SW 1271 (cell line): Measurements from ENCODE around the gene MYLK4.
A peak's percentile ranks its signal among the peaks of the same experiment; 100 is the strongest.

Experiments used
- DNase-seq, 2 experiments: peaks; one replicate each; lab custom pipeline; 2025; lab: John Stamatoyannopoulos, UW

Gene MYLK4

DNA sequence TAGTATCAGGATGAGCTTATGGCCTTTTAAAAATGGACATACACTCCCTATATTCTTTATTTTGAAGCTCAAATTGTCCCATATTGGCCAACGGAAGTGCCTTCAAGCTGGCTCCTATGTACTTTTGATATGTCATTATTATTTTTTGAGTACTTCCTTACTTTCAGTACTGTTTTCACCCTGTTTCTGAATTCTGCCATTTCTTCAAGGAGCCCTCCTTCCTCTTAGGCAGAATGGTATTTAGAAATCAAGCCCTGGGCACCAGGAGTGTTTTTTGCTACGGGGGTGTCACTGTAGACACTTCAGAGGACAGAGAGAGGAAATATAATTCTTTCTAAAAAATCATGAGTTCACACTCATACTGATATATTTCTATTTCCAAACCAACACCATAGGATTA lies 5.5 kb upstream of the MYLK4 start:
- no peak for DNase-seq

DNA sequence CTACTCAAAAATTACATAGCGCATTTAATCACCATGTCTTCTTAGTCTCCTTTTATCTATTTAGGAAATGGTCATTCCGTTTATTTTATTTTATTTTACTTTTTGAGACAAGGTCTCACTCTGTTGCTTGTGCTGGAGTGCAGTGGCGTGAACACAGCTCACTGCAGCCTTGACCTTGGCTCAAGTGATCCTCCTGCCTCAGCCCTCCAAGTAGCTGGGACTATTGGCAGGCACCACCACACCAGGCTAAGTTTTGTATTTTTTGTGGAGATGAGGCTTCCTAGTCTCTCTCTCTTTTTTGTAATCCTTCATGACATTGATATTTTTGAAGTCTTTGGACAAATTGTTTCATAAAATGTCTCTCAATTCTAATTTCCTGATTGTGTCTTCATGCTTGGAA lies 4.7 kb upstream of the MYLK4 start:
- DNase-seq, result no peak

DNA sequence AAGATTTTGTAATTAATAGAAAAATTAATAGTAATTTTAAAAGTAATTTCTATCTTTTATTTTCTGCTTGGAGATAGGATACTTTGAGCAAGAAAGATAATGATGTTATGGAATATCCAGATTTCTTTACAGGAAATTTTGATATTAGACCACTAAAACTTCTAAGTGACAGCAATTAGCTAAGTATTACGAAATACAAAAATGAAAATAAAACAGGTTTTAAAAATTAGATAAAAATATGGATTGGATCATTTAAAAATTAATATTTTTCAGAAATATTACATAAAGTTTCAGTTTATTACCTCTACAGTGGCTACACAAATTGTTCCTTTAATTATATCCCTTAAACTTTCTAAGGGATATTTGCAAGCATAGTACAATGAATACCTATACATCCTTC lies 4.2 kb upstream of the MYLK4 start:
- no peak for DNase-seq

DNA sequence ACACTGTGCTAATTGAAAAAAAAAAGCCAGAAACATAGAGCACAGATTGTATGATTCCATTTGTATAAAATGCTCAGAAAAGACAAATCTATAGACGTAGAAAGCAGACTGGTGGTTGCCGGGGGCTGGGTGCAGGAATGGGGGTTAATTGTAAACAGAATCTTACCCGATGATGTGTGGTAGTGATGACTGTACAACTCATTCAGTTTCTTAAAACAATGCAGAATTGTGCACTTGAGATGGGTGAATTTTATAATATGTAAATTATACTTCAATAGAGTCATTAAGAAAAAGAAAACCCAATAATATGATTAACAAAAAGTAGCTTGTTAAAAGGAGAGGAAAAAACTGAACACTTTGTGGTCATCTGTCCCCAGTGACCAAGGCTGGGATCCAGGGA lies 3.7 kb upstream of the MYLK4 start:
- no peak for DNase-seq

DNA sequence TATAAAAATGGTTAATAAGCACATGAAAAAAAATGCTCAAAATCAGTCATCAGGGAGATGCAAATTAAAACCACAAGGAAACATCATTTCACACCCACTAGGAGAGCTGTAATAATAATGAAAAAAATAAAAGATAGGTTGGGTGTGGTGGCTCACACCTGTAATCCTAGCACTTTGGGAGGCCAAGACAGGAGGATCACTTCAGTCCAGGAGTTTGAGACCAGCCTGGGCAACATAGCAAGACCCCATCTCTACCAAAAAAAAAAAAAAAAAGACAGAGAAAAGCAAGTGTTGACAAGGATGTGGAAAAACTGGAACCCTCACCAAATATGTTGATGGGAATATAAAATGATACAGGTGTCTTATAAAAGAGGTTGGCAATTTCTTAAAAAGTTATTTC lies 3.0 kb upstream of the MYLK4 start:
- no peak for DNase-seq

DNA sequence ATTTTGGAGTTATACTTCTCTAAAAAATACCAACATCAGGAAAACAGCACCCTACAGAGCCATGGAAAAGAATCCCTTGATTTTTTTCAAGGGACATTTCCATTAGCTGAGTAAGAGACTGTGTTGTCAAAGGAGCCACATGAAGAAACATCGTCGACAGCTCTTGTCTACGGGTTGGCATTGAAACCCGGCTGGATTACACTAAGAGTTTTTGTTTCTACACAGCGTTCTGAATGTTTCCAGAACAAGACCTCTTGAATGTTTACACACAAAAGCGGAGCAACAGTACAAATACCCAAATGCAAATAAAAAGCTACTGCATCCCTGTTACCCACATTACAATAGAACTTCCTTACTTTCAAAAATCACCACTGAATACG lies 2.4 kb upstream of the MYLK4 start:
- no peak for DNase-seq

DNA sequence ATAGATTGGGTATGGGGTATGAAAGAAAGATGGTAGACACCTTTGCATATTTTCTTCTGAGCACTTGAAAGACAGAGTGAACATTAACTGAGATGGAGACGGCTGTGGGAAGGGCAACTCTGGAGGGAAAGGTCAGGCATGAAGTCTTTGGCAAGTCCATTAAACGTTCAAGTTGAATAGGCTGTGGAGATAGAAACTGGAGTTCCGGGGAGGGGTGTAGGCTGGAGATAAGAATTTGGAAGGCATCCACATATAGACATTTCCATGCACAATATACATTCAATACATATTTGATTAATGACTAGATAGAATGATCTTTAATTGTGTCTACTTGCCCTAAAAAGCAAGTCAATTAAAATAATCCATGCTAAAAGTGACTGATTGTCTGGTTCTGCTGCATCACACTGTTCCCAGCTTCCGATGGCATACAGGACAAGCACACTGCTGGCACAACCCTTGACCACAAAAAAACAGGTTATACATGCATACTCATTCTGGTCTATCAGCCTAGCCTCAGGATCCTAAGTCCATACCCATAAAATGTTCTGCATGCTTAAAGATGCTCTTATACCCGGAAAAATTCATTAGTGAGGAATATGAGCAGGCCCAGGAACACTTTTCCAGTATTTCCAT lies 1.9 kb upstream of the MYLK4 start:
- DNase-seq, result no peak

DNA sequence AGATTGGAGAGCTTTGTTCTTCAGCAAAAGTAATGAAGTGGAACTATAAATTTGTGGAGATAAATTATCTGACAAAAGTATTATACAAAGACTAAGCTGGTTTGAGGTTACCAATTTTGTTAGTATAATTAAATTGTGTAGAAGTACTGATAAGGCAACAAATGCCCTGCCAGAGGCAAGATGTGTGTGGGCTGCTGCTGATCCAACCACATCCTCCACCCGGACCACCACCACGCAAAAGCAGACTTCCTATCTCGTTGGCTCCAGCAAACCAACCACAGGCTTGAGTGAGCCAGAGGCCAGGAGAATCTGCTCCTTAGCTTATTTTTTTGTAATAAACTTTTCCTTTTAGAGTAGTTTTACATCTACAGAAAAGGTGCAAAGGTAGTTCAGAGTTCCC lies 1.1 kb upstream of the MYLK4 start:
- DNase-seq, result no peak

DNA sequence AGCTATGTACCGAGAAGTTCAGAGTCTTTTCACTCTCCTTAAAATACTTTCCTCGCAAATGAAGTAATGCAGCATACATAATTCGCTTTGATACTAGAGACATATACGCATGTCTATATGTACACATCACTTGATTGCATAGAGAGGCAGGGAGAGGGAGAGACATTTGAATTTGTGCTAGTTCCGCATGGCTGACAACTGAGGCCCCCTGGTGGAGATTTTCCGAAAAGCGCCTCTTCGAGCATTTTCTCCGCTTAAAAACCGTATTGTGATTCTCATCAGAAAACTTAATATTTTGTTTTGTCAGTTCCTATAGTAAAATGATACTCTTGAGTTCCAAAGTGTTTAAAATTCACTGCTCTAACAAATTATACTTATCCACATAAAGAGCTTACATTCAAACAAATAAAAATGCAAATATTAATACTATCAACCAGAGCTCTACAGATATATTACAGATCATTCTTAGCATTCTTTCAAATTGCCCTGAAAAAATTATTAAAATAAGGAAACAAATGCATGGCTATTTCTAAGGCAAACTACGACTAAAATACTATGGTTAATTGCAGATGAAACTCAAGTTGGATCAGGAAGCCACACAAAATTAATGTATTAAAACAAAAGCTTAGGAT lies 637 bp downstream of the MYLK4 start:
- peak in 1 of 2 experiments; percentile 66 for DNase-seq

DNA sequence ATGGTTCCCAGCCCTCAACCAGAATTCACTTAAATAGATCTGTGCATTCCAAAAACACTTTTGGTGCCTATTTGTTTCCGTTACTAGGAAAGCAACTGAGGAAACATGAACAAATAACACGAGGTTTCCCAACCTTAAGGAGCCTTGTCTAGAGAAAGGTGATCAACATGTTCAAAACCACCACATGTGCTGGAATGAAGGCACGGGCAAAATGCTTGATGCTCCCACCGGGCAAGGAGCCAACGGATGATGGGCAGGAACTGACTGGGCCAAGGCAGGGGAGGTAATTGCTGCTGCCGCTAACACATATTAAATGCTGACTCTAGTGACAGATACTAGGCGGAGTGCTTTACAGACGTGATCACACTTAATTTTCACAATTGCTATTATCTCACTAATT lies 2.5 kb downstream of the MYLK4 start:
- DNase-seq, result no peak

DNA sequence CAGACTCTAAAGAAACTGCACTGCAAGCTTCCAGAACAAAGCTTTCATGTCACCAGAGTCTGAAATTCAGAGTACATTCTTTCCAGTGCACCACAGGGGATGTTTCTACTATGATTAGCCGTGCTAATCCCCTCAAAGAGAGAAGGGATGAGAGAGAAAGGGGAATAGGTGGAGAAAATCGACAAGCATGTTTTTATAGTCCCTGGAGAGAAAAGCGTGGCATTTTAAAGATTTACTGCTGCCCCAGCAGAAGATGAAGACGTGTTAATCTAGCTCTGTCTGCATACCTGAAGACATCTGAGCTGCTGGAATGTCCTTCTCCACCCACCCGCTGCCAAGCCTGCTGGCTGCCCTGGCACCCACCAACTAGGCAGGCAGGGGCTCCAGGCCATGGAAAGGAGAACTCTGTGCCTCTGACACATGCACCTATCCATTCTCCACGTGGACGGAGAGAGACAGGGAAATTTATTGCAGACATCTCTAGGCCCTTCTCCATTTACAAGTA lies 4.1 kb downstream of the MYLK4 start:
- no peak for DNase-seq

DNA sequence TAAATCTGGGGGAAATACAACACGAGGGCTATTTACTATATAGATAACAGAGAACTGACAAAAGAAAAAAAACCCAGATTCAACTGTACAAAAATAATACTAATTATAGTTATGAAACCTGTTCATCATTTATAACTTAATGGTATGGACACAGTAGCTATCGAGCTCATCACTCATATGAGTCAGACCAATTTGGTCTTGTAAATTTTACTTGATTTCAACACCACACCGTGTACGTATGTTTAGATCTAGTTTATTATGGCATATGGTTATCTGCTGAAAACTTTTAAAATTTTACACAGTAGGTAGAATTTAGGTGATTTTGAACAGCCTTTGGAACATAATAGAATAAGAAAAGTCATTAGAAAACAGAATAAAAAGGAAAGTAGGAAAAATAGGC lies 5.5 kb downstream of the MYLK4 start:
- DNase-seq, result no peak

DNA sequence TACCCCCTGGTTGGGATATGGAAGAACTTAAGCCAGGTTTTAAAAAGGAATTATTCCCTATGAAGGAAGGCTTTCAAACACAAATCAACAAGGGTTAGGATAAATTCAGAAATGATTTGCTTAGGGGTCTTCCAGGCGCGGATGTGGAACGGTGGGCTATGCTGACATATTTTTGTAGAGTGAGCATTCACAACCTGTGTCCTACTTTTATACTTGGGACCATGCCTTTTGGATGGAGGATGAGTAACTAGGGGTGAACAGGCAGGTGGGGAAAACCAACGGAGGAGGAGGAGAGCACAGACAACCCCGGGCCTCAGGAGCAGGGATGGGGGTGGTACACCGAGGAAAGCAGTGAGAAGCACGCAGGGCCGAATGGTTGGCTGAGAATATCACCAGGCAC lies 5.9 kb downstream of the MYLK4 start:
- DNase-seq, result no peak

DNA sequence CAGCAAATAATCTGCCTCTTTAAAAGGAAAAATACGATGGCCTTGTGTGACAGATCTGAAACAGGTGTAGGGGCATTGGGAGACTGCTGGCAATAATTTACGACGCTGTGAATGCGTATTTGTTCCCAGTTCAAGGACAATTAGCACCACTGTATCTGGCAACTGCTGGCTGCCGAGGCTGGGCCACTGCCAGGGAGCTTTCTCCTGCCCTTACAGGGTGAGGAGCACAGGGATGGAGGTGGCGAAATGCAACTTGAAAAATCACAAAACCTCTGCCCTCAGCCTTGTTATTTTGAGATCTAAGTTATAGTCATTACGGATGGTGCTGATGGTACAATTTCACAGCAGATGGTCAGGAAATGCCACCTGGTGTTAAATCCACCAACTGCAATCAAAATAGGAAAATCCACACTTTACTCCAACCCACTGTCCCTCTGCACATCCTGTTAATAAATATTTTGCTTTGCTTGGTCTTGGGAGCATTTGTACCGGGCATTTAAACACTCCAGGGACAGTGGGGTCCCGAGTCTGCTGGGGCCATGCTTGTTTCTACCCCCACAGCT lies 6.4 kb downstream of the MYLK4 start:
- peak in 1 of 2 experiments; percentile 19 for DNase-seq

DNA sequence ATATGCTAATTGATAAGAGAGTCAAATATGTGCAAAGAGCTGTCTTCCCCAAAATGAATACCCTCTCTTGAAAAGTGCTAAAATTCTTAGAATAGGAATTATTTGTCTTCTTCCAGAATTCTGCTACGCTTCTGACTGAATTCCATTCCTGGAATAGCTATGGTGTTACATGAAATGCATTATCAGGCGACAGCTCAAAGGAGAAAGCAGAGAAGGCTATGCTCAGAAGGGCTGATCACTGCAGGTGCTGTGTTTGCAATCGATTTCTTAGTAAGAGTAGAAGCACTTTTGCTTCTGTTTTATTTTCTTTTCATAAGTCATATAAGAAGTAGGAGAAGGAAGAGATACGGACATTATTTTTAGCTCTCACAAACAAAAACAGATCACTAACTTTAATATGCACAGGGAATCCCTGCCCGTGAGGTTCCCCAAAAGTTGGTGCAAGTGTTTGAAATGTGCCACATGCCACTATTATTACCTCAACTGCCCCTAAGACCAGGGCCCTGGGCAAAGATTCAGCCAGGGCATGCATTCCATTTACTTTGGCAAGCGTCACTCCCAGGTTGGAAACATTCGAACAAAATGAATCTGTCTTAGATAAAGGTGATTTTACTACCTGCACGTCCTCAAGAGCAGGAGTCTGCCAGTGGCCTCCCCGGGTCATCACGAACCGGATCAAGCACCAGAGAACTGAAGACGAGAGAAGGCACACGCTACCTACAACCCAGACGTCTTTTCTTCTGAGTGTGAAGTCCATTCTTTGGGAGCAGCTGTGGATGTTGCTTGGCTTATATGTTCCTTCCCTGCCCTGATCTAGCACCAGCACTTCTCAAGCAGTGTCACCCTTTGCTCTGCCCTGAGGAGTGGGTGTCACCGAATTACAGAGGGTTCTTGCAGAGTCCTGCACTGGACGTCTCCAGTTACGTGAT lies 7.2 kb downstream of the MYLK4 start:
- no peak for DNase-seq

DNA sequence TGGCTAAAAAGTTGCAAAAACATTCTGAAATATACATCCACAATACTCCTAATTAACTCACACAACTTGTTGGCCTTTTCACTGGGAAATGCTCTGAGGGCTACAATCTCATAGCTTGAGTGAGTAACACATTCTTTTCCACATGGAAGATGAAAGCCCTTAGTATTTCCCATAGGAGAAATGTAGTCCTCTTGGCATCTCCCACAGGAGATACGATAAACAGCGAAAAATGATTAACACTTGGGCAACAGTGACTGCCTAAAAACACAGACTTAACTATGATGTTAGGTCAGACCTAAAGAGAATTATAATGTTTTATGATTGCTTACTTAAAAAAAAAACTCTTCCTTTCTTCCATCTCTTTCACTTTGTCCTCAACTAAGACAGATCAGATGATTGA lies 9.0 kb downstream of the MYLK4 start:
- DNase-seq, result no peak

DNA sequence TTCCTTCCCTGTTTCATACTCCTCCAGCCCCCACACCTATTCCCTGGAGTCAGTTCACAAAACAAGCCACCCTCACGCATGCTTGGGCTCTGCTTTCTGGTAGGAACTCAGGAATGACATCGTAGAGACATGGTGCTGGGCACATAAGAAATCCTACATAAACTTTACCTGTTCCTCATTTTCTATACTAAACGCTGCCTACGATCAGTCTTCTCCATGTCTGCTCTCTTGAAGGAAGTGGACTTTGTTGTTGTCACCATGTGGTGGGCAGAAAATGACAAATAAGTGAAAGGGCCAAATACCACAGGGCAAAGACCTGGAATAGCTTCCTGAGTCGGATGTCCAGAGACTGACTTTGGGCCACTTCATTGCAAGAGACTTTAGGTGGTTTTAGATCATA lies 10.1 kb downstream of the MYLK4 start:
- no peak for DNase-seq

DNA sequence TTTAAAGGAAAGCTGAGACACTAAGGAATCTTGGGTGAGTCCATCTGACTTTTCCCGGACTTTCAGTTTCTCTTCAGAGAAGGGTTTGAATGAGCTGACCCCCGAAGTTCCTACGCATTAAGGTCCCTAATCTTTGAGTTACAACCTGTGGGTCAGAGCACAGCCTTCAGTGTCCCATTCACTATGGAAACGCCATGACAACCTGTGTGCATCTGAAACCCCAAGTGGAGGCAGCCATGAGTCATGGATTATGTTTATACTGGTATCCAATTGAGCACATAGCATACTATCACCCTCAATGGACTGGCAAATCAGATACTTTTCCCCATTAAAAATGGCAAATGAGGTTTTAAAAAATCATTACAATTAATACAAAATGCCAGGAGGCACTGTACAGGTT lies 11.4 kb downstream of the MYLK4 start:
- no peak for DNase-seq

DNA sequence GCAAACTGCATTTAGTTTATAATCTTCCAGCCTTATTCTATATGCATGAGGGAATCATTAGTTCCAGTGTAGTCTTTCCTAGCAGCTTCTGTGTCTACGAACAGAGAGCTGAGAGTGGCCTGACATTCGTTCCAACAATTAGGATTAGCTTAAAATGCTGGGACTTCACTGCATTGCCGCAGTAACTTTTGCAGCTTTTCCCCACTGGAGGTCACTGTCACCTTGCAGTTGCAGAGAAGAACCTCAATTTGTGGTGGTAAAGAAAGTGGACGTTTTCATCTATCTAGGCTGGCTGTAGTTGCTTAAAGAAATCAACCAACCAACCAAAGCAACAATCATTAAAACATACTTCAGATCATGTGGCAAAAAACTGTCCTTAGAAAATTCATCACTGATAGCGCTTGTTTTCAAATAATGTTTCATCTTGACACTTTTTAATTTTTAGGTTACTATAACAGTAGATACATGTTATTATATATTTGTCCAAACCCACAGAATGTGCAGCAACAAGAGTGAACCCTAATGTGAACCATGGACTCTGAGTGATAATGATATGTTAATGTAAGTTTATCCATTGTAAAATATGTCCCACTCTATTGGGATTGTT lies 12.2 kb downstream of the MYLK4 start:
- peak in 1 of 2 experiments; percentile 52 for DNase-seq

DNA sequence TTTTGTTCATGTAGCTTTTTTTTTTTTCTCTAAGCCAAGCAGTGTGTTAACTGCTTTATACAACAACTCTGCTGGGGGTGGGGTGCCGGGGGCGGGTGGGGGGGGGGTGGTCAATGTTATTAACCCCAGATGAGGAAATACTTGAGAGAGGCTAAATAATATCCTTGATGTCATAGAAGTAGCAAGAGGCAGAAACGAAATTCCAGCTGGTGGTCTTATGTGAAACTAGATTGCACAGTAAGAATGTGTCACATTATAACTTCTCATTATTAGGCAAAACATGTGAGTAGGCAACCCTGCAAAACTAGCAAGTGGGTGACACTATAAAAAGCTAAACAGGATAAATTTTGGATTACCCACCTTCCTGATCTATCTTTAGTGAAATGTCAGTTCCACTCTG lies 12.8 kb downstream of the MYLK4 start:
- DNase-seq, result no peak

DNA sequence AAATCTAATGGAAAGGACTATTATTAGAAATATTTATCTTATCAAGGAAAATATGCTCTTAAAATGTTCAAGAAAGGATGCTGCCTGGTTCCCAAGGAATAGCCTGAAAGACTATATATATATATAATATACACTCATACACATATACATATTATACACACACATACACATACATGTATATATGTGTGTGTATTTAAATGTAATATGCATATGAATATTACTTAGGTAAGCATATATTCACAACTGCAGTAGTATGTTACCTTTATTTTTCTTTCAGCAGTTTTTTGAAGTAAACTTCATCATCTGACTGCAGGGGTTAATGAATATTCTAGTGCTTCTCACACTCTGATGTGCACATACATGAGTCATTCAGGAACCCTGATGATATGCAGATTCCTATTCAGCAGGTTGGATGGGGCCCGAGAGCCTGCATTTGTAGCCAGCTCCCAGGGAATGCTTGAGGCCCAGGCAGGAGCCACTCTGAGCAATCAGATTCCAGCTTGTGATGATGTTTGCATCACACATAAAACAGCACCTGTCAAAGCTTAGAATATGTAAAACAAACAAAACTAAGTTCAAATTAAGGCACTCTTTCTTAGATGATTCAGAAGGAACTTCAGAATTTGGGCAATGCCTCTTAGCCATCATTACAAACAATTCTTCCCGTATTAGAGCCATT lies 16.1 kb downstream of the MYLK4 start:
- DNase-seq, result no peak
